NOMO-1 treated with DMSO at 0.1 percent for 48 hours (cell line): ENCODE data around the gene OR51I1.
A peak's percentile ranks its signal among the peaks of the same experiment; 100 is the strongest.

Source experiments
- DNase-seq: peaks from one replicate; lab custom pipeline; 2025; ENCODE audit not compliant: unreplicated experiment; lab: John Stamatoyannopoulos, UW

OR51I1 gene

GRCh38 chr11:5441414-5441813 lies at the start of gene OR51I1:
Gene OR51I1 (minus strand): TSS chr11:5441514. CDS start chr11:5441514, 0 bp downstream.
- DNase-seq, result no peak

GRCh38 chr11:5489576-5490357 lies 48.5 kb upstream of the OR51I1 start:
- DNase-seq, result no peak

- DNase-seq, result no peak
Observed at GRCh38 chr11:5488798-5489399, 47.6 kb upstream of the OR51I1 start.

- DNase-seq, result no peak
Observed at GRCh38 chr11:5488385-5488784, 47.1 kb upstream of the OR51I1 start, which contains the start of gene OR52D1. Gene OR52D1 (plus strand): TSS chr11:5488685. CDS start chr11:5488707, 22 bp downstream.

GRCh38 chr11:5486421-5486820 lies 45.1 kb upstream of the OR51I1 start:
- DNase-seq, result no peak

- DNase-seq, result no peak
Observed at GRCh38 chr11:5486003-5486402, 44.7 kb upstream of the OR51I1 start.

- DNase-seq, result peak; percentile 42
Observed at GRCh38 chr11:5476186-5476819, 35.0 kb upstream of the OR51I1 start.

GRCh38 chr11:5473921-5474320 lies 32.6 kb upstream of the OR51I1 start:
- no peak for DNase-seq

GRCh38 chr11:5467527-5467926 lies 26.2 kb upstream of the OR51I1 start:
- no peak for DNase-seq

- DNase-seq, result no peak
Observed at GRCh38 chr11:5460983-5461621, 19.8 kb upstream of the OR51I1 start.

- no peak for DNase-seq
Observed at GRCh38 chr11:5449432-5449831, 8.1 kb upstream of the OR51I1 start.

- no peak for DNase-seq
Observed at GRCh38 chr11:5449023-5449422, 7.7 kb upstream of the OR51I1 start, which contains the start of gene OR51I2. Gene OR51I2 (plus strand): TSS chr11:5449323. CDS start chr11:5453489, 4,166 bp downstream.

- no peak for DNase-seq
Observed at GRCh38 chr11:5443835-5444393, 2.6 kb upstream of the OR51I1 start.

- DNase-seq, result no peak
Observed at GRCh38 chr11:5423131-5423530, 18.2 kb downstream of the OR51I1 start.

GRCh38 chr11:5421811-5422210 lies 19.5 kb downstream of the OR51I1 start, which contains the start of gene OR51Q1:
Gene OR51Q1 (plus strand): TSS chr11:5422111. CDS start chr11:5422201, 90 bp downstream.
- no peak for DNase-seq

GRCh38 chr11:5420993-5421392 lies 20.3 kb downstream of the OR51I1 start:
- DNase-seq, result no peak

GRCh38 chr11:5405173-5405572 lies 36.1 kb downstream of the OR51I1 start:
- no peak for DNase-seq

- no peak for DNase-seq
Observed at GRCh38 chr11:5398936-5399335, 42.4 kb downstream of the OR51I1 start.

GRCh38 chr11:5394091-5394490 lies 47.2 kb downstream of the OR51I1 start:
- no peak for DNase-seq
